SK-N-SH (cell line): ENCODE measurements around the gene KCTD17. TPM values are rescaled to one million over a fixed set of nuclear protein-coding genes. Genes with fewer than 3 reads are reported as not detected.

ENCODE experiments used
- CTCF ChIA-PET: fragments of 300-600, 350-600 bp; formaldehyde crosslinking; extraction: SDS; loops from one replicate; lab custom pipeline; 2021; lab: Yijun Ruan, JAX
- POLR2A ChIA-PET: fragments of 350-600 bp; sonication (Branson Sonifier 250); formaldehyde crosslinking; extraction: SDS; loops from one replicate; lab custom pipeline; 2020; ENCODE audit warnings: antibody characterized with exemption, inconsistent platforms; lab: Yijun Ruan, JAX
- DNase-seq: peaks from one replicate; pipeline ENCODE4 v3.0.0; 2012
- H2AFZ ChIP-seq: fragments of 200-600 bp; sonication (generic); 2 replicates; pipeline ENCODE4 v1.8.1; 2016; ENCODE audit warnings: antibody characterized with exemption, mild to moderate bottlenecking, low read depth
- H3F3A ChIP-seq: fragments of 200-600 bp; sonication (generic); replicated peaks from 2 replicates; pipeline ENCODE3; 2016; ENCODE audit warnings: antibody characterized with exemption, mild to moderate bottlenecking; ENCODE audit not compliant: insufficient read depth
- H3K27ac ChIP-seq, 2 experiments: fragments of 200-500 bp in 1 of 2; fragments of 200-600 bp in 1 of 2; sonication (Bioruptor generic) in 1 of 2; sonication (generic), shearing (Covaris generic) in 1 of 2; 2 replicates each; pipeline versions ENCODE4 v1.5.1 to v1.6.1; 2014 to 2016; ENCODE audit warnings: low read depth in 2 of 2, inconsistent platforms in 1 of 2, low read length in 1 of 2, mild to moderate bottlenecking in 1 of 2, mixed read lengths in 1 of 2
- H3K27me3 ChIP-seq: fragments of 200-600 bp; sonication (generic), shearing (Covaris generic); 2 replicates; pipeline ENCODE4 v1.6.1; 2016; ENCODE audit warnings: mixed run types; ENCODE audit not compliant: insufficient read depth
- H3K36me3 ChIP-seq, 2 experiments: fragments of 200-500 bp in 1 of 2; fragments of 200-600 bp in 1 of 2; sonication (Bioruptor generic) in 1 of 2; sonication (generic) in 1 of 2; replicated peaks in 1 of 2; 2 replicates each; pipeline versions ENCODE3 to v1.5.1; 2014 to 2016; ENCODE audit warnings: low read length in 1 of 2, mild to moderate bottlenecking in 1 of 2; ENCODE audit not compliant: insufficient read depth in 2 of 2, control insufficient read depth in 1 of 2
- H3K4me1 ChIP-seq, 2 experiments: fragments of 200-500 bp in 1 of 2; fragments of 200-600 bp in 1 of 2; sonication (Bioruptor generic) in 1 of 2; sonication (generic), shearing (Covaris generic) in 1 of 2; 2 replicates each; pipeline versions ENCODE4 v1.5.1 to v1.6.1; 2014 to 2016; ENCODE audit warnings: low read depth in 1 of 2, low read length in 1 of 2, mixed run types in 1 of 2; ENCODE audit not compliant: insufficient read depth in 2 of 2, control insufficient read depth in 1 of 2
- H3K4me2 ChIP-seq: fragments of 200-600 bp; sonication (generic), shearing (Covaris generic); 2 replicates; pipeline ENCODE4 v1.6.1; 2017; ENCODE audit warnings: mixed run types
- H3K4me3 ChIP-seq, 2 experiments: fragments of 200-500 bp in 1 of 2; fragments of 200-600 bp in 1 of 2; sonication (Bioruptor generic) in 1 of 2; sonication (generic), shearing (Covaris generic) in 1 of 2; 2 replicates each; pipeline versions ENCODE4 v1.5.1 to v1.8.1; 2014 to 2016; ENCODE audit warnings: low read depth in 2 of 2, inconsistent platforms in 1 of 2, low read length in 1 of 2, mild to moderate bottlenecking in 1 of 2, mixed read lengths in 1 of 2, moderate library complexity in 1 of 2
- H3K79me2 ChIP-seq: fragments of 200-600 bp; sonication (generic); 2 replicates; pipeline ENCODE4 v1.8.1; 2017; ENCODE audit warnings: mild to moderate bottlenecking; ENCODE audit not compliant: insufficient read depth
- H3K9ac ChIP-seq: fragments of 200-600 bp; sonication (generic); 2 replicates; pipeline ENCODE4 v1.6.1; 2017; ENCODE audit warnings: mixed run types
- H3K9me2 ChIP-seq: fragments of 200-600 bp; sonication (generic); 2 replicates; pipeline ENCODE4 v1.6.1; 2017; ENCODE audit warnings: mixed run types
- H3K9me3 ChIP-seq: fragments of 200-600 bp; sonication (generic); 2 replicates; pipeline ENCODE4 v1.6.1; 2017; ENCODE audit warnings: mixed run types, mild to moderate bottlenecking, moderate library complexity
- H4K20me1 ChIP-seq: fragments of 200-600 bp; sonication (generic); 2 replicates; pipeline ENCODE4 v1.6.1; 2017; ENCODE audit warnings: mild to moderate bottlenecking, mixed run types; ENCODE audit not compliant: insufficient read depth
- CHD2 ChIP-seq: fragments of 150-350 bp; IDR thresholded peaks from 2 replicates; pipeline ENCODE4 v1.6.1; 2018; ENCODE audit warnings: low read length; ENCODE audit not compliant: partially characterized antibody
- CTCF ChIP-seq: fragments of 200-600 bp; sonication (generic); IDR thresholded peaks from 2 replicates; pipeline ENCODE4 v1.6.1; 2017; ENCODE audit warnings: antibody characterized with exemption, mild to moderate bottlenecking, moderate library complexity
- IRF3 ChIP-seq: fragments of 150-350 bp; IDR thresholded peaks from 2 replicates; pipeline ENCODE4 v1.6.1; 2016; ENCODE audit warnings: mild to moderate bottlenecking, low read depth, low read length
- MAX ChIP-seq: IDR thresholded peaks from 2 replicates; pipeline ENCODE4 v1.4.0; 2012; ENCODE audit warnings: low read depth
- MEF2A ChIP-seq: IDR thresholded peaks from 2 replicates; pipeline ENCODE4 v1.4.0; 2012; ENCODE audit warnings: low read depth, borderline replicate concordance
- REST ChIP-seq: IDR thresholded peaks from 2 replicates; pipeline ENCODE4 v1.6.1; 2012; ENCODE audit warnings: mild to moderate bottlenecking, low read depth, low read length, moderate library complexity
- RXRA ChIP-seq: IDR thresholded peaks from 2 replicates; pipeline ENCODE4 v1.4.0; 2012; ENCODE audit warnings: low read depth, mild to moderate bottlenecking, borderline replicate concordance
- SIN3A ChIP-seq: IDR thresholded peaks from 2 replicates; pipeline ENCODE4 v1.6.1; 2012; ENCODE audit warnings: low read depth, mild to moderate bottlenecking, low read length, moderate library complexity, borderline replicate concordance
- SMC3 ChIP-seq: IDR thresholded peaks from 2 replicates; pipeline ENCODE4 v1.6.1; 2012; ENCODE audit warnings: low read depth, low read length, improper control_type of control experiment
- WGBS: methylation state at CpG from one replicate; pipeline ENCODE4 v1.1.6; 2017; ENCODE audit warnings: low lambda C conversion rate; 5-methylcytosine and 5-hydroxymethylcytosine counted together
- polyA plus RNA-seq, 3 experiments: library from polyadenylated mRNA; depleted of rRNA; stranded (reverse); fragments of >200 nt; gene quantifications; 2 replicates each; pipeline ENCODE4 v1.2.3, GENCODE V29; 2012

The KCTD17 gene
- polyA plus RNA-seq, 1 of the 3 experiments (the other 2 are of a cell fraction) = 57.8 TPM

GRCh38 chr22:37032535-37033460 lies 18.7 kb upstream of the KCTD17 start:
- H3K27ac ChIP-seq = no peak overlapping the region
- TF ChIP-seq RXRA (no peak), SMC3 (no peak), REST (no peak), SIN3A (no peak), IRF3 (no peak), MEF2A (no peak), MAX (no peak), CTCF (no peak), CHD2 (no peak)
- TF ChIP-seq, all 33 proteins: peak for 0
- H3F3A ChIP-seq = no peaks in the 10 kb centered on the region
- DNase-seq = no peak
- H3K4me1 ChIP-seq = no peaks in the 10 kb centered on the region
- H3K36me3 ChIP-seq = peaks cover 0 to 20% of the 10 kb centered on the region in 2 experiments
- H2AFZ ChIP-seq = no peak overlapping the region
- ChIA-PET CTCF (interaction anchor here (0.7 to 2.0 kb wide), 6 partner anchors 10 to 228 kb away, joined by 3 to 8 read pairs (median 6); partner anchors contain the start of genes MPST and TST), POLR2A (interaction anchor here (0.7 to 1.2 kb wide), 3 partner anchors 19 to 586 kb away, joined by 3 read pairs; partner anchors contain the start of gene KCTD17)
- H4K20me1 ChIP-seq = no peaks in the 10 kb centered on the region
- no peak overlapping the region for H3K9ac ChIP-seq
- H3K4me3 ChIP-seq = no peak overlapping the region
- WGBS = 78% methylated on average over 10 of the region's 18 CpGs
- H3K79me2 ChIP-seq = no peaks in the 10 kb centered on the region
- no peaks in the 10 kb centered on the region for H3K27me3 ChIP-seq
- no peaks in the 10 kb centered on the region for H3K9me3 ChIP-seq
- no peak overlapping the region for H3K4me2 ChIP-seq
- no peaks in the 10 kb centered on the region for H3K9me2 ChIP-seq
